Muscle layer of duodenum (tissue), 2 donors: ENCODE results near the gene ELMO3.

Experiments
- H3K27ac ChIP-seq: one replicate; pipeline ENCODE4 v1.7.0; 2013; ENCODE audit warnings: mild to moderate bottlenecking, low read length
- H3K27me3 ChIP-seq: one replicate; pipeline ENCODE4 v1.7.0; 2013; ENCODE audit warnings: low read depth, mild to moderate bottlenecking, control low read depth, low read length
- H3K36me3 ChIP-seq, 2 donors: one replicate each; pipeline ENCODE4 v1.7.0; 2013; ENCODE audit warnings: low read length in 2 of 2, control low read depth in 1 of 2, mild to moderate bottlenecking in 1 of 2; ENCODE audit not compliant: insufficient read depth in 2 of 2, control insufficient read depth in 1 of 2
- H3K4me1 ChIP-seq, 2 donors: one replicate each; pipeline ENCODE4 v1.7.0; 2013; ENCODE audit warnings: low read length in 2 of 2, mild to moderate bottlenecking in 2 of 2, control low read depth in 1 of 2, moderate library complexity in 1 of 2; ENCODE audit not compliant: insufficient read depth in 2 of 2, control insufficient read depth in 1 of 2
- H3K4me3 ChIP-seq, 2 donors: one replicate each; pipeline ENCODE4 v1.7.0; 2013; ENCODE audit warnings: low read length in 2 of 2, low read depth in 1 of 2, mild to moderate bottlenecking in 1 of 2
- H3K9me3 ChIP-seq, 2 donors: one replicate each; pipeline ENCODE4 v1.7.0; 2013; ENCODE audit warnings: low read length in 2 of 2, control low read depth in 1 of 2, mild to moderate bottlenecking in 1 of 2; ENCODE audit not compliant: control insufficient read depth in 1 of 2
- donor health status: healthy.

Gene ELMO3

DNA sequence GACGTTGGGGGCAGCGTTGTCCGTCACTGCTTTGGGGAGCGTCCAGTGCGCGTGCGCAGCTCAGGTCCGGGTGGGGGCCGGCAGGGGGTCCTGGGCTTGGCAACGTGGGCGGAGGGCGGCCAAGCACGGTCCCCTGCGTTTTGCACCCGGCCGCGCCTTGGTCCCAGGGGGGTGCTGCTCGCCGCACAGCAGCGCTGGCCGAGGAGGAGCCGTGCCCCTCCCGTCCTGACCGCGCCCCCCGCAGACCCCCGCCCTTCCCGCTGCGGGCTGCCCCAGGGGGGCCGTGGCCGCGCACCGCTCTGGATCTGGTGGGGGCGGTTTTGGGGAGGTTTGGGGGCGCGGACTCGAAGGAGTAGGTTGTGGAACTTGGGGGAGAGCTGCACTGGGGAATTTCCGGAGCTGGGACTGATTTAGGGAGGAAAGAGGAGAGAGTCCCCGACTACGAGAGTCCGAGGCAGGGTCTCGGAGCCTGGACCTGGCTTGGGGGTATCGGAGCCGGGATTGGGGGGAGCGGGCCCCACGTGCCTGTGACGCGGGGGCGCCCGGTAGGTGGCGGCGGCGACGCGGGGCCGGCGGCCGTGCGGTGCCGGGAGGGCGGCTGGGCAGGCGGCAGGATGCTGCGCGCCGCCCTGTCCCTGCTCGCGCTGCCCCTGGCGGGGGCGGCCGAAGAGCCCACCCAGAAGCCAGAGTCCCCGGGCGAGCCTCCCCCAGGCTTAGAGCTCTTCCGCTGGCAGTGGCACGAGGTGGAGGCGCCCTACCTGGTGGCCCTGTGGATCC lies 49.7 kb downstream of the ELMO3 start, which contains the start of gene SLC9A5:
Gene SLC9A5, plus strand, starts transcription at position 579 of the 777 bp plus-strand sequence. Its CDS starts 36 bp downstream, at position 615.
- Histone ChIP-seq H3K27ac (no peak within 1 kb of the TSS), H3K9me3 (no peaks in the 10 kb centered on the region), H3K36me3 (peaks cover 0 to 3% of the 10 kb centered on the region in 2 donors), H3K4me3 (peak within 1 kb of the TSS; percentile 77 to 91), H3K27me3 (peaks cover 9% of the 10 kb centered on the region), H3K4me1 (peaks cover 15 to 38% of the 10 kb centered on the region in 2 donors)

GRCh38 chr16:67249178-67250044 lies 50.5 kb downstream of the ELMO3 start:
- no peaks in the 10 kb centered on the region for H3K9me3 ChIP-seq
- peaks cover 9% of the 10 kb centered on the region for H3K27me3 ChIP-seq
- peaks cover 15 to 33% of the 10 kb centered on the region in 2 donors for H3K4me1 ChIP-seq
- H3K4me3 ChIP-seq, result peak overlapping the region; percentile 26 to 91
- H3K36me3 ChIP-seq, result peaks cover 0 to 3% of the 10 kb centered on the region in 2 donors
- H3K27ac ChIP-seq, result no peak overlapping the region

- H3K27me3 ChIP-seq, result peaks cover 9% of the 10 kb centered on the region
- no peak overlapping the region for H3K27ac ChIP-seq
- no peak overlapping the region for H3K4me3 ChIP-seq
- H3K36me3 ChIP-seq, result no peaks in the 10 kb centered on the region
- H3K4me1 ChIP-seq, result peaks cover 9 to 30% of the 10 kb centered on the region in 2 donors
- H3K9me3 ChIP-seq, result no peaks in the 10 kb centered on the region
Measured at GRCh38 chr16:67250045-67250327, 51.1 kb downstream of the ELMO3 start.

- H3K27ac ChIP-seq, result no peak overlapping the region
- H3K4me3 ChIP-seq, result no peak overlapping the region
- no peaks in the 10 kb centered on the region for H3K9me3 ChIP-seq
- no peaks in the 10 kb centered on the region for H3K36me3 ChIP-seq
- H3K27me3 ChIP-seq, result peaks cover 9% of the 10 kb centered on the region
- H3K4me1 ChIP-seq, result peaks cover 3 to 15% of the 10 kb centered on the region in 2 donors
Measured at GRCh38 chr16:67252609-67253497, 53.9 kb downstream of the ELMO3 start.
